Measurements from ENCODE around the gene IDH2.

IDH2 gene

GRCh38 chr15:90043530-90044010, 58.7 kb downstream of the IDH2 start:
- no peak for DNase-seq (ENCODE audit: low read depth in 2 of 2)

DNA sequence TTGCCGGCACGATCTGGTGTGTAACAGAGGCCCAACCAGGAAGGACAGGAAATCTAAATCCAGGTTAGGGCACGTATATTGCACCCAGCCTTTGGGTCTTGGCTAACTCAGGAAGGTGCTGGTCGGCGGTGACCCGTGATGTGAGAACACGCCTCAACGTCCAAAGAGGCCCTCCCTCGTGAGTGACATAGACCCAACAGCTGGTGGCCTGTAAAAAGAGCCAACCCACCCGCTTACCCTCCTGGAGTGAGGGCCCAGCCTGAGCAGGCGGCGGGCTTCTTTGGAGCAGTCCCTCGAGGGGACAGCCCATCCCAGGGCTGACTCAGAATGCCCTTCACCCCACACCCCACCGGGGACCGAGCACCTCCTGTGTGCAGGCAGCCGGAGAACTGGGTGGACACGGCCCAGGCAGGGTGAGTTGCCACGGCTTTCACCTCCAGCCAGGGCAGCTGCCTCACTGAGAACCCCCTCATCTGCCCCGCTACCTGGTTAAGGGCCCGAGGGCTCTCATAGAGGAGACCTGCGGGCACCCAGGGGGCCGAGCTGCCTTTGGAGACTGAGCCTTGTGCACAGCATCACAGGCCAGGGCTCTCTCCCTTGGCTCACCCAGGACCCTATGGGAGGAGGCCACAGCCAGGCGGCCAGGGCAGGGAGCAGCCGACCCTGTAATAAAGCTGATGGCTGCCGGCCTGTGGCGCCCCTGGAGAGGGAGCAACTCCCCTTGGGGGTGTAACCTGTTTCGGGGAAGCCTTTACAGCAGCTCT, 59.3 kb downstream of the IDH2 start:
- no peak for DNase-seq (ENCODE audit: low read depth in 2 of 2)

DNA sequence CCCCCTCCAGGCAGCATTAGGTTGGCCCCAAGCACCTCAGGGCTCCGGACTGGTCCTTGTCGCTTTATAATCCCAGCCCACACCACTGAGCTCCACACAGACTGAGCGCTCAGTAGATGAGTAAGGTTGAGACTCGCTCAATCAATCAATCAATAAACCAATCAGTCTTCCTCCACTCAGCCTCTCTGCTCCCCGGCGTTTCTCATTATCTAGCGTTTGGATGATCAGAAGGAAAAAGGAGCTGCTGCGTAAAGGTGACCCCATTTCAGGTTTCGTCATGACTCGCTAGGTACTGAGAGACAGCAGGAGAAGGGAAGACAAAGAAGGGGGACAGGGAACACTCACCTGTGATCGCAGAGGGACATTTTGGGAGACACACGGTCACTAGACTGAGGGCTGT, 59.9 kb downstream of the IDH2 start:
- no peak for DNase-seq (ENCODE audit: low read depth in 2 of 2)

GRCh38 chr15:90040618-90041017, 61.6 kb downstream of the IDH2 start:
- no peak for DNase-seq (ENCODE audit: low read depth in 2 of 2)

- DNase-seq (ENCODE audit: low read depth in 2 of 2) = no peak
Observed at GRCh38 chr15:90039996-90040395, 62.3 kb downstream of the IDH2 start.

GRCh38 chr15:90038632-90039095, 63.6 kb downstream of the IDH2 start:
- DNase-seq (ENCODE audit: low read depth in 2 of 2) = no peak

DNA sequence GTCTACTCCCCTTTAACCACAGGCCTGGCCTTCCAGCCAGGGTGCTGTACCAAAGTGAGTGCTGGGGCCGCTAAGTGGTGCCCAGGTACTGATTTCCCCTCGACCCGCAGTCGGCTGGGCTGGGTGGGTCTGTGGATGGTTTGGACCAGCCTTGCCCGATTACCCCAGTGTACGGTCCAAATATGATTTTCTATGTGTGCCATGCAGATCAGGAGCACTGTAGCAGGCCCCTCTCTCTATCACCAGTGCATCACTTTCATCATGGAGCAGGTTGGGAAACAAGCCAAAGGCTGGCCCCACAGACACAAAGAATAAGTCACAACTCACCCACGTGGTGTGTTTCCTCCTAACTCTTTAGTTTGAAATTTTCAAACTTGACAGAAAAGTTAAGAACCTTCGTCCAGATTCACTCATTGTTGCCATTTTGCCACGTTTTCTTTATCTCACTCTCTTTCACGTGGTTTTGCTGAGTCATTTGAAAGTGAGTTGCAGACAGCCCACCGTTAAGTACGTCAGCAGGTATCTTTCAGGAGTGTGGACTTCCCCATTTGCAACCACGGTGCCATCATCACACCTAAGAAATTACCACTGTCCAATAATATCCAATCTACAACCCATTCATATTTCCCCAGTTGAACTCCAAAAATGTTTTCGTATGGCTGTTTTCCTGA, 64.2 kb downstream of the IDH2 start:
- DNase-seq (ENCODE audit: low read depth in 2 of 2) = peak; percentile 35 to 37

DNA sequence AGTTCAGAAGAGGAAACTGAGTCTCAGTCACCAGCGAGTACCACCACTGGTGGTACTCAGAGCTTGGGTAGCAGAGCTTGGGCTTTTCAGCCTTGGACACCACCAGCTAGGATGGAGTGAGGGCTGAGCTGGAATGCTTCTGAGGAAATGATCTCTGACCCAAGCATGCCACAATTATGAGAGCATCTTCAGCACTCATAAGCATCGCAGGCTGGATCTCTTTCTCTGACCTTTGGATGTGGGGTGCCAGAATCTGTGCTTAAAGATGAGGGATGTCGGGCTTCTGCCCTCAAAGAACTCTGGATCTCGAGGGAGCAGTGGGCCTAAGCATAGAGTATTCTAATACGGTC, 64.8 kb downstream of the IDH2 start:
- DNase-seq (ENCODE audit: low read depth in 2 of 2) = no peak

DNA sequence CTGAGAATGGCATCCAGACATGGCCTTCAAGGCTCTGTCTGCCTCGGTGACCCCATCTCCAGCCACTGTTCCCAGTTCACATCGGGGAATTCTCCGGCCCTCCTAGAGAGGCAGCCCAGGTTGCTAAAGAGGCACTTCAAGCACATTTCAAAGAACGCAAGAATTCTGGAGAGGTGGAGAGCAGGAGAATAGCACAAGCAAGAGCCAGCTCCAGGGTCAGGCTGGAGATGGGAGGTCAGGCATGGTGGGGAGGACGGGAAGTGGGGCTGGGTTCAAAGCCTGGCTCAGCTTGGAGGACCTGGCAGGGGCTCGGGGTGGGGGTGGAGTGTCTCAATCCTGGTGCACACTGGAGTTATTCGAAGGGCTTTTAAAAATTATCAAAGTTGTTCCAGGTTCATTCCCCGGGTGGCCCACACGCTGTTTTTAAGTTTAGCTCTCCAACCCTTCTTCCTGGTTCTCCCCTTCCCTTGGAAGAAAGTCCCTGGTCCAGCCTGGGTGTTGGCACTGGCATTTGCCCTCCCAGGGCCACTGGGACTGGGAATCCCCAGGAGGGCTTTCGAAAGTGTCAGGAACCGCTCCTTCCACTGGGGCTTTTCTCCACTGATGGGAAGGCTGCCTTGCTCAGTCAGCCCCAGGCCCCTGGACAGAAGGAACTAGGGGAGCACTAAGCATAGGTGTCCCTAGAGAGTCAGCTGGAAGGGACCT, 65.3 kb downstream of the IDH2 start:
- no peak for DNase-seq (ENCODE audit: low read depth in 2 of 2)

GRCh38 chr15:90036343-90036742, 65.9 kb downstream of the IDH2 start:
- no peak for DNase-seq (ENCODE audit: low read depth in 2 of 2)

DNA sequence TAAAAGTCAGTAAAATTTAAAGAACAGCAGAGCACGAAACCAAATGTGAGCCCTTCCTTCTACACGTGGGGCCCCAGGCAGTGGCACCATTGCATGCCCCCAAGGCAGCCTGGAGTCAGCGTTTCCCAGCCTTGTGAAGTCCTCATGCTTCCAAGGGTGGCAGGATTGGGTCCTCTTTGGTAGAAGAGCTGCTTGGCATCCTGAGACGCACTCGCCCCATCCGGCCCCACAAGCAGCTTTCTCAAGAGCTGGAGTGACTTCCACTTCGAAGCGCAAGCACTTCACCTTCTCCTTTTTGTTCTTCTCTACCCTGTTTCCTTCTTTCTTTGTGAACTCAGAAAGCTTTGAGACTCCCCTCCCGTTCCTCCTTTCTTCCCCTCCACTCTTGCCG, 66.4 kb downstream of the IDH2 start:
- DNase-seq (ENCODE audit: low read depth in 2 of 2) = no peak

- DNase-seq (ENCODE audit: low read depth in 2 of 2) = no peak
Observed at GRCh38 chr15:90035095-90035839, 67.0 kb downstream of the IDH2 start.

DNA sequence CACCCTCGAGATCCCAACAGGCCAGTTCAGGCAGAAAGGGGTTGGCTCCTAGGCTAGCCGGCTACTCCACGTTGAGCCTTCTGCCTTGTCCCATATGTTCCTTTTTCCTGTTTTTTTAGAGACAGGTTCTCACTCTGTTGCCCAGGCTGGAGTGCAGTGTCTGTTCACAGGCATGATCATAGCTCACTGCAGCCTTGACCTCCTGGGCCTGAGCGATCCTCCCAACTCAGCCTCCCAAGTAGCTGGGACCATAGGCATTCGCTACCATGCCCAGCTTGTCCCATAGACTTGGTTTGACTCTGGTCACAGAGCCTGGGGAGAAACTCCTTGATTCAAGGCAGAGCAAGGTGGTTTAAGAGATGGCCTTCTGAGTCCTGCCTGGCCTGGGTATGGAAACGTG, 68.8 kb downstream of the IDH2 start:
- no peak for DNase-seq (ENCODE audit: low read depth in 2 of 2)
